Liver (tissue), 9 donors: Measurements from ENCODE around the gene CHD1. TPM values are rescaled to one million over a fixed set of nuclear protein-coding genes. Genes with fewer than 3 reads are reported as not detected.

ENCODE experiments used
- DNase-seq: peaks from one replicate; pipeline ENCODE4 v3.0.0-alpha.2; 2017; ENCODE audit warnings: low spot score
- H3K27ac ChIP-seq, 2 donors: one replicate each; pipeline ENCODE4 v1.7.0; 2013; ENCODE audit warnings: inconsistent platforms in 2 of 2, low read length in 2 of 2, control low read depth in 1 of 2, low read depth in 1 of 2, mild to moderate bottlenecking in 1 of 2
- H3K27me3 ChIP-seq, 4 donors: one replicate each; pipeline versions ENCODE4 v1.6.1 to v1.7.0; 2013; ENCODE audit warnings: low read length in 3 of 4, inconsistent platforms in 1 of 4, mild to moderate bottlenecking in 1 of 4, moderate library complexity in 1 of 4; ENCODE audit not compliant: control insufficient read depth in 4 of 4, insufficient read depth in 4 of 4
- H3K36me3 ChIP-seq, 4 donors: one replicate each; pipeline versions ENCODE4 v1.6.1 to v1.7.0; 2013; ENCODE audit warnings: low read length in 3 of 4, mild to moderate bottlenecking in 3 of 4, low read depth in 1 of 4, moderate library complexity in 1 of 4; ENCODE audit not compliant: control insufficient read depth in 4 of 4, insufficient read depth in 3 of 4
- H3K4me1 ChIP-seq, 4 donors: one replicate each; pipeline versions ENCODE4 v1.6.1 to v1.7.0; 2013; ENCODE audit warnings: low read length in 3 of 4, mild to moderate bottlenecking in 3 of 4, moderate library complexity in 1 of 4; ENCODE audit not compliant: control insufficient read depth in 4 of 4, insufficient read depth in 4 of 4
- H3K4me3 ChIP-seq, 3 donors: one replicate each; pipeline versions ENCODE4 v1.6.1 to v1.7.0; 2013; ENCODE audit warnings: low read length in 3 of 3, control low read depth in 1 of 3, low read depth in 1 of 3, mild to moderate bottlenecking in 1 of 3
- H3K9ac ChIP-seq, 2 donors: one replicate each; pipeline ENCODE4 v1.7.0; 2013; ENCODE audit warnings: low read length in 2 of 2, mild to moderate bottlenecking in 2 of 2, moderate library complexity in 2 of 2, control low read depth in 1 of 2, low read depth in 1 of 2
- H3K9me3 ChIP-seq, 4 donors: one replicate each; pipeline versions ENCODE4 v1.6.1 to v1.7.0; 2013; ENCODE audit warnings: low read length in 3 of 4; ENCODE audit not compliant: control insufficient read depth in 4 of 4
- ATF3 ChIP-seq: IDR thresholded peaks from 2 replicates; pipeline ENCODE4 v1.6.1; 2016; ENCODE audit warnings: antibody characterized with exemption
- CTCF ChIP-seq: fragments of 150-350 bp; IDR thresholded peaks from 2 replicates; pipeline ENCODE4 v1.5.1; 2017; ENCODE audit warnings: improper control_type of control experiment, low read depth, low read length; ENCODE audit not compliant: missing input control
- EGR1 ChIP-seq, 2 donors: IDR thresholded peaks; 2 replicates each; pipeline ENCODE4 v1.6.1; 2016 to 2018; ENCODE audit warnings: antibody characterized with exemption in 2 of 2, low read depth in 2 of 2
- FOXA1 ChIP-seq: IDR thresholded peaks from 2 replicates; pipeline ENCODE4 v1.6.1; 2016; ENCODE audit warnings: antibody characterized with exemption
- FOXA2 ChIP-seq: IDR thresholded peaks from 2 replicates; pipeline ENCODE4 v1.6.1; 2016; ENCODE audit warnings: antibody characterized with exemption
- GABPA ChIP-seq, 2 donors: IDR thresholded peaks in 1 of 2; conservative IDR thresholded peaks in 1 of 2; 2 replicates each; pipeline ENCODE4 v1.6.1; 2016; ENCODE audit warnings: antibody characterized with exemption in 2 of 2, mild to moderate bottlenecking in 1 of 2, moderate library complexity in 1 of 2
- HNF4A ChIP-seq, 2 donors: conservative IDR thresholded peaks; 2 replicates each; pipeline ENCODE4 v1.6.1; 2016; ENCODE audit warnings: antibody characterized with exemption in 2 of 2, mild to moderate bottlenecking in 2 of 2
- HNF4G ChIP-seq: IDR thresholded peaks from 2 replicates; pipeline ENCODE4 v1.6.1; 2016; ENCODE audit warnings: antibody characterized with exemption
- JUND ChIP-seq, 2 donors: IDR thresholded peaks; 2 replicates each; pipeline ENCODE4 v1.6.1; 2016; ENCODE audit warnings: antibody characterized with exemption in 2 of 2
- MAX ChIP-seq: IDR thresholded peaks from 2 replicates; pipeline ENCODE4 v1.6.1; 2016; ENCODE audit warnings: antibody characterized with exemption
- NR2F2 ChIP-seq: IDR thresholded peaks from 2 replicates; pipeline ENCODE4 v1.6.1; 2016; ENCODE audit warnings: antibody characterized with exemption
- RAD21 ChIP-seq, 2 donors: IDR thresholded peaks; 2 replicates each; pipeline ENCODE4 v1.6.1; 2016; ENCODE audit warnings: antibody characterized with exemption in 2 of 2, mild to moderate bottlenecking in 2 of 2
- REST ChIP-seq: IDR thresholded peaks from 2 replicates; pipeline ENCODE4 v1.6.1; 2016; ENCODE audit warnings: antibody characterized with exemption, mild to moderate bottlenecking
- RXRA ChIP-seq, 2 donors: IDR thresholded peaks; 2 replicates each; pipeline ENCODE4 v1.6.1; 2017 to 2018; ENCODE audit warnings: antibody characterized with exemption in 2 of 2, mild to moderate bottlenecking in 1 of 2
- SP1 ChIP-seq: IDR thresholded peaks from 2 replicates; pipeline ENCODE4 v1.6.1; 2018; ENCODE audit warnings: antibody characterized with exemption, mild to moderate bottlenecking
- TAF1 ChIP-seq: conservative IDR thresholded peaks from 2 replicates; pipeline ENCODE4 v1.6.1; 2016; ENCODE audit warnings: antibody characterized with exemption, mild to moderate bottlenecking
- YY1 ChIP-seq: IDR thresholded peaks from 2 replicates; pipeline ENCODE4 v1.6.1; 2016; ENCODE audit warnings: antibody characterized with exemption, mild to moderate bottlenecking
- ZBTB33 ChIP-seq: IDR thresholded peaks from 2 replicates; pipeline ENCODE4 v1.6.1; 2016; ENCODE audit warnings: antibody characterized with exemption
- WGBS: extraction: QIAGEN DNeasy Blood & Tissue Kit; methylation state at CpG from one replicate; pipeline ENCODE4 v1.1.7; 2013; 5-methylcytosine and 5-hydroxymethylcytosine counted together
- polyA plus RNA-seq, 2 donors: library from polyadenylated mRNA; stranded (reverse) in 1 of 2; unstranded in 1 of 2; fragments of 200-250 nt in 1 of 2; fragments of >200 nt in 1 of 2; fragmentation: Nextera tagmentation in 1 of 2; extraction: Ambion mirVana in 1 of 2; gene quantifications; one replicate each; pipeline versions ENCODE4 v1.2.1 to v1.2.3, GENCODE V29; 2013 to 2015
- total RNA-seq, 2 donors: library from RNA; depleted of rRNA; stranded (reverse); fragments of >200 nt; gene quantifications; one replicate each; pipeline ENCODE4 v1.2.3, GENCODE V29; 2014
- donor health status: healthy.
- donor health status: healthy.
- donor health status: healthy.
- donor health status: healthy.
- donor health status: healthy.

The CHD1 gene
- total and polyA plus RNA-seq, 4 donors, result 5.1 to 44.8 (median 25.4) TPM

- no peak overlapping the region for H3K27ac ChIP-seq
Measured at GRCh38 chr5:98961665-98962344, 33.0 kb upstream of the CHD1 start.

More at GRCh38 chr5:98961665-98962344, 33.0 kb upstream of the CHD1 start:
- H3K4me3 ChIP-seq, result no peak overlapping the region
- no peak overlapping the region for H3K9ac ChIP-seq
- H3K9me3 ChIP-seq, result peaks cover 0 to 4% (median 0%) of the 10 kb centered on the region in 4 donors
- WGBS, result 97% methylated on average over 3 of the region's 3 CpGs
- H3K4me1 ChIP-seq, result no peaks in the 10 kb centered on the region
- TF ChIP-seq TAF1, result no peak
- no peak for TF ChIP-seq RXRA (IDR thresholded peaks at IDR 0.05)
- TF ChIP-seq NR2F2, result no peak
- no peak for TF ChIP-seq SP1
- no peak for TF ChIP-seq CTCF
- no peak for TF ChIP-seq ZBTB33
- no peak for TF ChIP-seq REST
- no peak for TF ChIP-seq GABPA (IDR thresholded peaks at IDR 0.05 in 1 of 2, conservative IDR thresholded peaks at IDR 0.05 in 1 of 2)
- no peak for TF ChIP-seq RAD21 (IDR thresholded peaks at IDR 0.05)
- TF ChIP-seq JUND (IDR thresholded peaks at IDR 0.05), result no peak
- TF ChIP-seq ATF3, result no peak
- no peak for TF ChIP-seq MAX
- no peak for TF ChIP-seq EGR1 (IDR thresholded peaks at IDR 0.05; ENCODE audit: low read depth in 2 of 2)
- TF ChIP-seq YY1, result no peak
- TF ChIP-seq FOXA1, result no peak
- TF ChIP-seq FOXA2, result no peak
- no peak for TF ChIP-seq HNF4A (conservative IDR thresholded peaks at IDR 0.05)
- TF ChIP-seq HNF4G, result no peak
- DNase-seq, result no peak
- no peaks in the 10 kb centered on the region for H3K27me3 ChIP-seq
- no peaks in the 10 kb centered on the region for H3K36me3 ChIP-seq
